HG03460 (cell line): ENCODE measurements around the gene LARP4.
"Not testable (repeated sequence)": the region's sequence is repeated elsewhere in the genome, so short reads cannot be mapped to it uniquely, and the experiment has no call there.

ENCODE experiments used
- ATAC-seq: cut with Tn5 transposase; IDR thresholded peaks from one replicate; pipeline ENCODE4 v1.9.1; 2021; ENCODE audit not compliant: unreplicated experiment

The LARP4 gene

DNA sequence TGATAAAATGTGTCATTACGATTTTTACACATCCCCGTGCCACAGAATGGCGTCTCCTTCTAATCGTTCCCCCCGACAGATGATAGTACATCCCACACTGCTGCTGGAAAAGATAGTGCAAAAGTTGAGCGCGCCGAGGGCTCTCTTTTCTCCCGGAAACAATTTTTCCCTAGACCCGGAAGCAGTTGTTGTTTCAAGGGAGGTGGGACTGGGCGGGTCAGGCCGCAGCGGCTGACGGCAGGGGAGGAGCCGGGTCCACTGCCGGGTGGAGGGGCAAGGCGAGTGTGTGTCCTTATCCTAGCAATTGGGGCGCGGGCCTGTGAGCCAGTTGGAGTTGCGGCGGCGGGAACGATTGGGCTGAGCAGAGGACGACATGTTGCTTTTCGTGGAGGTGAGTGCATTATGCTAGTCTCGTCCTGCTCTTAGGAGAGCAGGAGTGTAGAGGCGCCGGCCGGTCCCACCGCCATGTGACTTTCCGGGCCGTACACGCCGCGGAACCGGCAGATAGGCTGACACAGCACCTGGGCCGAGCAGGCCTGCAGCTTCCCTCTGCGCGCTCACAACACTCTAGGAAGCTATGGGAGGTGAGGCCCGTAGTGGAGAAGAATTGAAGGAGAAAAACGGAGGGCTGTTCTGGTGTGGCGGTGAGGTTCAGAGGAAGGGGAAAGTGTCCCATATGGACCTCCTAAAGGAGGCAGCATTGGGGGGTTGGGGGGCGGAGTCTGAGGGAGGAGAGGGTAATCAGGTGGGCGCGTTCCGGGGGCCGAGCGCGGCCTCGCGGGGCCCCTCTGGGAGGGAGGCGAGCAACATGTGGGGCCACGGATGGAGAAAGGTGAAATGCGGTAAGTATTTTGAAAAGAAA, at the start of gene LARP4:
TSS of gene LARP4 (plus strand) at position 248 of the 862 bp plus-strand sequence. CDS start at position 374, 126 bp downstream.
- ATAC-seq, result peak; percentile 96

DNA sequence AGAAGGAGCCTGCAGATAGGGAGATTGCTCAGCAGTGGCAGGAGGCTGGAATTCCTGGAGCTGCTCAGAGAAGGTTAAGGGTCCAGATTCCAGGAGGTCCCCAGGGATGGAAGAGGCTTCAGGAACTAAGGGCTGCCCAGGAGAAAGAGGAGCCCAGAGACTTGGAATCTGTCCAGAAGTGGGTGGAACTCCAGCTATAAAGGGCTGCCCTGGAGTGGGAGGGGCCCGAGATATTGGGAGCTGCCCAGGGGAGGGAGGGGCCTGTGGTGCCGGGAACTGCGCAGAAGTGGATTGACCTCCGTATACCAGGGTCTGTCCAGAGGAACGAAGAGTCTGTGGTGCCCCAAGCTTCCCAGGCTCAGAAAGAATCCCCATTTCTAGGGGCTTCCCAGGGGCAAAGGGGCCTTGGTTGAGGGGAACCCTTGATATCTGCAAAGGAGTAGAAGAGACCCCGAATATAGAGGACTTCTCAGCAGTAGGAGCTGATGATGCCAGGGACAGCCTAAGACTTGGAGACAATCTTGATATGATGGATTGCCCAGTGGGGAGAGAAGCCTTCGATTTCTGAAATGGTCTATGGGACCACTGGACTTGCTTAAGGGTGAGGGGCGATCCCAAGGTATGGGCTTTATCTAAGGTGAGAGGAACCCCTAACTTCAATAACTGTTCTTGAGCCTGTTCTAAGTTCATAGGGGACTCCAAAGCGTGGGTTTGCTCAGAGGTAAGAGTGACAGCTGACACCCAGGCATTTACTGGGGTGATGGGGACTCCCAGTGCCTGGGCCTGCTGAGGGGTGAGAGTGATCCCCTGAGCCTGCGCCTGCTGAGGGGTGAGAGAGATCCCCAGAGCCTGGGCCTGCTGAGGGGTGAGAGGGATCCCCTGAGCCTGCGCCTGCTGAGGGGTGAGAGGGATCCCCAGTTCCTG, 49.3 kb upstream of the LARP4 start:
- no peak for ATAC-seq

DNA sequence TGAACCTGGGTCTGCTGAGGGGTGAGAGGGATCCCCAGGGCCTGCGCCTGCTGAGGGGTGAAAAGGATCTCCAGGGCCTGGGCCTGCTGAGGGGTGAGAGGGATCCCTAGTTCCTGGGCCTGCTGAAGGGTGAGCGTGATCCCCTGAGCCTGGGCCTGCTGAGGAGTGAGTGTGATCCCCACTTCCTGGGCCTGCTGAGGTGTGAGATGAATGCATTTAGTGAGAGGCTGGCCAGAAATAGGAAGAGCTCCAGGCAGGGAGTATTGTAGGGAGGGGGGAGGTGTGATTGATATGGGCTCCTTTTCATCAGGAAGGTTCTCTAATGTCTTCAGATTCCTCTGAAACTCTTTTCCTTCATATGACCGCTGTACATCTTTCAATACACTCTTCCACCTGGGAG, 47.3 kb upstream of the LARP4 start:
- ATAC-seq, result no peak

DNA sequence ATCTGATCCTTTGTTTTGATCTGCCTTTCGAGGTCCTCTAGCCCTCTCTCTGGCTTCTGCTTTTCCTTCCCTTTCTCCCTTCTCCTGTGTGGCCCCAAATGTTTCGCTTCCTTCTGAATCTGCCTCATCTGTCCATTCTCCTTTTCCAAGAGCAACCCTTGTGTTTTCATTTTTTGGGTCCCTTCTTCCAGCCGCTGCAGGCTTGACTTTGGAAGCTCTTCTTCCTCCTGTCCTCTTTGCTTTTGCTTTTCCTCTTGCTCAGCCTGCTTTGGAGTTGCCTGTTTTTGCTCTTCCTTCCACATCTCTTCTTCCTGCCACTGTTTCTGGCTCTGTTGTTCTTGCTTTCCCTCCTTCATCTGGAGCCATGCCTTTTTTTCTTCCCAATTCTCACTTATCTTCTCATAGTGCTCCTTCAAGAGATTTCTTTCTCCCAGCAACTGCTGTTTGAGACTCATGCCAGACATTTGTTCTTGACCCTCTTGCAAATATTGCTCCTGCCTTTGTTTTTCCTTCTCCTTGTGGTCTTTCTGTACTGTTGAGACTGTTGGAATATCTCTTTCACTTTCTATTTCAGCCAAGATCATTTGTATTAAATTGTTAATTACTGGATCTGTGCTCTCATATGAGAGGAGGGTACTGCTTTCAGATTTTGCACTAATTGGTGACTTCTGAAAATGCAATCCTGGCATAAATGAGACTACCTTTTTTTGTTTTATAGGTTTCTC, 46.7 kb upstream of the LARP4 start:
- ATAC-seq, result no peak

DNA sequence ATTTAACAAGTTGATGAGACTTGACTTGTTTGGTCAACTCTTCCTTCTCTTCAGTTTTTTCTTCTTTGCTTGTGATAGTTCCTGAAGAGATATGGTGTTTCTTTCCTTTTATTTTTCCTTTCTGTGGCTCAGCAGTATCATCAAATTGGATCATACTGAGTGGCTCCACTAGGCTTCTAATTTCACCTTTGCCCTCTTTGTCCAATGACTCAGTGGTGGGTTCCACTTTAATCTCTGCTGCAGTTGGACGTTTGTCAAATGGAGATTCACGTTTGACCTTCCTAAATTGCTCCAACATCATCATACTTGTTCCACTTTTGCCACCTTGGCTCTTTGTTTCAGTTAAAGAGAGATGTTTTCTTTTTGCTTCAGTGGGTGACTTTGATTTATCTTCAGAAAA, 45.8 kb upstream of the LARP4 start:
- no peak for ATAC-seq

DNA sequence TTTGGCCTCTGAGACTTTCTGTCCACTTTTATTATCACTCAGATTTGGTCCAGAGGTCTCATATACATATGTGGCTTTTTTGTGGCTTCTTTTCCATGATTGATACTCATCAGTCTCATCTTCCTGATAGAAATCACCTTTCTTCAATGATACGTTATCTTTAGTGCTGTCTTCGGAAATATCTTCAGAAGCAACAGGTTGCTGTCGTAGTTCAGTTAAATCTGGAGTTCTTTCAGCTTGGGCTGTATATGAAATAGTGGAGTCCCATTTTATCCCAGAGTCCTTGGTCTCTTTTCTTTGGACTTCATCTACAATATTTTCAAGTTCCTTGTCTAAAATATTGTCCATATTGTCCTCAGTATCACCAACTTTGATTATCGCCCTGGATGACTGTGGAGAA, 45.3 kb upstream of the LARP4 start:
- no peak for ATAC-seq

DNA sequence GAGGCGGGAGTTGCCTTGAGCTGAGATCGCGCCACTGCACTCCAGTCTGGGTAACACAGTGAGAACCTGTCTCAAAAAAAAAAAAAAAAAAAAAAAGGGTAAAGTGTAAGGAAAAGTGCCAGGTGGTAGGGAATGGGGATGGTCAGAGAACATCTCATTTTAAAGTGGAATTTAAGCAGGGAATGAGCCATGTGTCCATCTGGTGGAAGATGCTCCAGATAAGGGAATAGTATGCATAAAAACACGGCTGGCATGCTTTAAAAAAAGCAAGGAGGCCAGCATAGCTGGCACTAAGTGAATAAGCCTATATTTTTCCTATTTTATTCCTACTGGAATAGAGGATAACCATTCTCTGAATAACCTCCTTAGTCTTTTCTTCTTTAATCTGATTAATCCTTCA, 38.0 kb upstream of the LARP4 start:
- no peak for ATAC-seq

DNA sequence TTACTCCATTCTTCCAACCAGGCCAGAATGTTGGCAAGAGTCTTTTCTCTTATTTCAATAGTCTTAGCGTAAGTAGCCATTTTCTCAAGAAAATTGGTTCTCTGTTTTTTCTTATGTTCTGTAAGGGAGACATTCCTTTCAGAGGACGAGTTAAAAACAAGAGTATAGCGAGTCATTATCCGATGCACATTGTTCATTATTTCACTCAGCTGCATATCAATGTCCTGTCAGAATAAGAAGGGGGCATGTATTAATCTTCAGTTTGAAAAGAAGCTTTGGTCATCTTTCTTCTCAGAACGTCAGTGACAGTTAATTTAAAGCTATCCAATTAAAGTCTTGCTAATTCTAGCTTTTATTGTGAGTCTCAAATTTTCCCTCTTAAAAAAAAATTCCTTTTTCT, 37.5 kb upstream of the LARP4 start:
- no peak for ATAC-seq

DNA sequence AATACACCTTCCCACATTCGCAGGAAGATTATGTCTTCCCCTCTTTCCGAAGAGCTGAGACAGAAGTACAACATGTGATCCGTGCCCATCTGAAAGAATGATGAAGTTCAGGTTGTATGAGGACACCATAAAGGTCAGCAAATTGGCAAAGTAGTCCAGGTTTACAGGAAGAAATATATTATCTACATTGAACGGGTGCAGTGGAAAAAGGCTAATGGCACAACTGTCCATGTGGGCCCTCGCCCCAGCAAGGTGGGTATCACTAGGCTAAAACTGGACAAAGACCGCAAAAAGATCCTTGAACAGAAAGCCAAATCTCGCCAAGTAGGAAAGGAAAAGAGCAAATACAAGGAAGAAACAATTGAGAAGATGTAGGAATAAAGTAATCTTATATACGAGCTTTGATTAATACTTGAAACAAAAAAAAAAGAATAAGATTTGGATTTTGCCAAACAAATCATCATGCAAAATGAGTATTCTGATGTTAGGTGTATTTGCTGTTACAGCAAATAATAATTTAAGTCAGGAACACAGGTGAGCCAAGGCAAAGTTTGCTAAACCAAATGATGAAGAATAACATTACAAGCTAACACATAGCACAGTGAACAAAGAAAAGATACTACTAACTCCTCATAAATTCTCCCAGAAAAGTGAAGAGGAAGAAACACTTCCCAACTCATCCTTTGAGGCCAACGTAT, 34.8 kb upstream of the LARP4 start:
- ATAC-seq, result no peak

DNA sequence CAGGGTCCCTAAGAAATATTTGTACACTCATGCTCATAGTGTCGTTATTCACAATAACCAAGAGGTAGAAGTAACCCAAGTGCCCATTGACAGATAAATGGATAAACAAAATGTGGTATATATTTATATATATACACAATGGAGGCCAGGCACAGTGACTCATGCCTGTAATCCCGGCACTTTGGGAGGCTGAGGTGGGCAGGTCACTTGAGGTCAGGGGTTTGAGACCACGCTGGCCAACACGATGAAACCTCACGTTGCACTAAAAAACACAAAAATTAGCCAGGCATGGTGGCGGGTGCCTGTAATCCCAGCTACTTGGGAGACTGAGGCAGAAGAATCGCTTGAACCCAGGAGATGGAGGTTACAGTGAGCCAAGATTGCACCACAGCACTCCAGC, 30.0 kb upstream of the LARP4 start:
- not testable (repeated sequence) for ATAC-seq

DNA sequence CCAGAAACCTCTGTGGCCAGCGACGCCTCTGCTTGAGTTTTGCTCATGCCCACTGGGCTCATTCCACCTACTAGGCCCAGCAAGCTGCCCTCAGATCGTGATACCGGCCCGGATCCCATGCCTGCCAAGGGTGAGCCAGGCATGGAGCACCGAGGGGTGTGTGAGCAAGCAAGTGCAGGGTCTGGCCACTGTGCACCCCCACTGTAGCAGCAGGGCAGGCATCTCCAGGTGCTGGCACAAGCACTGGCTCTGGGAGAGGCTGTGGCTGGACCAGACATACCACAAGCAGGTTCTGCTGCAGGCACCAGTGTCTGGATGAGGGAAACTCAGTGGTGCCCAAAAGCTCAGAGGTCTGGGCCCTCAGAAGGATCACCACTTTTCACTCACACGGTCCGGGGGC, 24.9 kb upstream of the LARP4 start:
- no peak for ATAC-seq

DNA sequence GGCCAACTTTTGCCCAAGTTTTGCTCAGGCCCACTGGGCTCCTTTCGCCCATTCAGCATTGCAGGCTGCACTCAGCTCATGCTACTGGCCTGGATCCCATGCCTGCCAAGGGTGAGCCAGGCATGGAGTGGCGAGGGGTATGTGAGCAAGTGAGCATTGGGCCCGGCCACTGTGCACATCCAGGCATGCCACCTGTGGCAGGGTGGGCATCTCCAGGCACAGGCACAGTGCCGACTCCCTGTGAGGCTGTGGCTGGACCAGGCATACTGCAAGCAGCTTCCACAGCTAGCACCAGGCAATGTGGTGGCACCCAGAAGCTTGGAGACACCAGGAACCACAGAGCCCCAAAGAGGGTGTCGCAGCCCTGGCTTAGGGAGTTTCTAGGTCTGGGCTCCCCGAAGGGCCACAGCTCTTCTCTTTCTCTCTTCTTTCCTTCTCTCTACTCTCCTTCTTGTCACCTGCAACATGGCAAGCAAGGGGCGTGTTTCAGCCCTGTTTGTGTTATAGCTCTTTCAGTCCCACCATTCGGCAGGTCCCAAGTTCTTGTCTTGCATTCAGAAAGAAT, 19.8 kb upstream of the LARP4 start:
- no peak for ATAC-seq

DNA sequence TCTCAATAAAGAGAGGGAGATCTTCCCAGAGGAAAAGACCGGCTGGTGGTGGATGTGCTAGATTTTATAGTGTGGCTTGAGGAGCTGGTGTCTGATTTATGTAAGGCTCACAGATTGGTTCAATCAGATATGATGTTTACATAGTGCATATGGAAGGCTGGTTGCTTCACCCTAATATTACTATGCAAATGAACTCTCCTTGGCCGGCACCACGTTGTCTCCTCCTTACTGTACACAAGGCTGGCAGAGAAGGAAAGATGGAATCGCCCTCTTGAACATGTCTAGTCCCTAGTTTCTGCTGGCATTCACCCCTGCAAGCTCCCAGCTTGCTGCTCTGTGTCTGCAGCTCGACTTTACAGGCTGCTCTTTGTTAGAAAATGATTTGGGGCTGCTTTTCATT, 13.2 kb upstream of the LARP4 start:
- ATAC-seq, result no peak

DNA sequence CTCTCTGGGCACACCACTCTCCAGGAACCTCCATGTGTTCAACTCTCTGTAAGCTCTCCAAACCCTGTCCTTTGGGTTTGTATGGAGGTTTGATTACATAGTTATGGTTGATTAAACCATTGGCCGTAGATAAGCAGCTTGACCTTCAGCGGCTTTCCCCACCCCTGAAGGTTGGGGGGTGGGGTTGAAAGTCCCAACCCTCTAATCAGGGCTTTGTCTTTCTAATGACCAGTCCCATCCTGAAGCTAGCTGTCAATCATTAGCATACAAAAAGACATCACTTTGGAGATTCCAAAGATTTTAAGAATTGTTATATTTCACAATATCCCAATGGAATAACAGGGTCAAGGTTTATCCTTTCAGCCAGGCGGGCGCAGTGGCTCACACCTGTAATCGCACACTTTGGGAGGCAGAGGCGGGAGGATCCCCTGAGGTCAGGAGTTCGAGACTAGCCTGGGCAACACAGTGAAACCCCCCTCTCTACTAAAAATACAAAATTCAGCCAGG, 12.7 kb upstream of the LARP4 start:
- ATAC-seq, result no peak

DNA sequence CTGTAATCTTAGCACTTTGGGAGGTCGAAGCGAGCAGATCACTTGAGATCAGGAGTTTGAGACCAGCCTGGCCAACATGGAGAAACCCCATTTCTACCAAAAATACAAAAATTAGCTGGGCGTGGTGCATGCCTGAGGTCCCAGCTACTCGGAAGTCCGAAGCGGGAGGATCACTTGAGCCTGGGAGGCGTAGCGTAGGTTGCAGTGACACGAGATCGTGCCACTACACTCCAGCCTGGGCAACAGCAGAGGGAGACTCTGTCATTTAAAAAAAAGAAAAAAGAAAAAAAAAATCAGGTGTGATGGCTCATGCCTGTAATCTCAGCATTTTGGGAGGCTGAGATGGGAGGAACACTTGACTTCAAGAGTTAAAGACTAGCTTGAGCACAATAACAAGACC, 11.9 kb upstream of the LARP4 start:
- not testable (repeated sequence) for ATAC-seq

DNA sequence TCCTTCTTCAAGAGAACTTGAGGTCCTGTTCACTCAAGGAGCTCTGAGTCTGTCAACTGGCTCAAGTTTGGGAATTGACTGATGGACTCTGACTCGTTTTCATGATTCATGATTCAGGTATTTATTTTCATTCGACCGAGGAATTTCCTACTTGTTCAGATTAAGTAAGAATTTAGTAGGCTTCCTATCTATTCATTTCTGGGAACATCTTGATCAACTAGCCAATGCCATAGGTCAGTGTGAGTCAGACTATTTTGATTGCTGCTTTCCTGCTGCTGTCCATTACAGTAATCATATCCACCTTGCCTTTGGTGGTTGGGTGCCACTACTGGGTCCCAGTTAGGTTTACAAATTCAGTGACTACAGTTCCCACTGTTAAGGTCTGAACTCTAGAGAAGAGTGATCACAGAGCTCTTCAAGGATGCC, 10.4 kb upstream of the LARP4 start:
- ATAC-seq, result no peak

DNA sequence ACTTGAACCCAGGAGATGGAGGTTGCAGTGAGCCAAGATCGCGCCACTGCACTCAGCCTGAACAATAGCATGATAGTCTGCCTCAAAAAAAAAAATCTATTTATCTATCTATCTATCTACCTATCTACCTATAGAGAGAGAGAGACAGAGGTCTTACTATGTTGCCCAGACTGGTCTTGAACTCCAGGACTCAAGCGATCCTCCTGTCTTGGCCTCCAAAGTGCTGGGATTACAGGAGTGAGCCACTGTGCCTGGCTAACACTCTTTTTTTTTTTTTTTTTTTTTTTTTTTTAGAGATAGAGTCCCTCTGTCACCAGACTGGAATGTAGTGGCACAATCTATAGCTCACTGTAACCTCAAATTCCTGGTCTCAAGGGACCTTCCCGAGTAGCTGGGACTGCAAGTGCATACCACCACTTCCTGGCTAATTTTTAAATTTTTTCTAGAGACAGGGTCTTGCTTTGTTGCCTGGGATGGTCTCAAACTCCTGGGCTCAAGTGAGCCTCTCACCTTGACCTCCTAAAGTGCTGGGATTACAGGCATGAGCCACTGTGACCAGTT, 6.1 kb upstream of the LARP4 start:
- no peak for ATAC-seq

DNA sequence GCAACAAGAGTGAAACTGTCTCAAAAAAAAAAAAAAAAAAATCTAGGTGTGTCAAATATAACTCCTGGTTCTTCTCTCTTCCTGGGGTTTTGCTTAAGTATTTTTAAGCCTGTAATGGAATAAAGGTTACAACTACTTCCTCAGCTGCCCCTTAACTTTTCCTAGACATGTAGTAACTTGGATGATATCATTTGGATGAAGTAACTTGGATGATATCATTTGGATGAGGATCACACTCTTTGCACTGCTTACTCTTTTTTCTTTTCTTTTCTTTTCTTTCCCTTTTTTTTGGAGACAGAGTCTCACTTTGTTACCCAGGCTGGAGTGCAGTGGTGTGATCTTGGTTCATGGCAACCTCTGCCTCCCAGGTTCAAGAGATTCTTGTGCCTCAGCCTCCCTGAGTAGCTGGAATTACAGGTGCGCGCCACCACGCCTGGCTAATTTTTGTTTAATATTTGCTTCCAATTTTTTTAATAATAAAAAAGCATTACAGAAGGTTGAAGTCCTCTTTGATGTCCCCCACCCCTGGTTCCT, 3.5 kb upstream of the LARP4 start:
- ATAC-seq, result no peak

DNA sequence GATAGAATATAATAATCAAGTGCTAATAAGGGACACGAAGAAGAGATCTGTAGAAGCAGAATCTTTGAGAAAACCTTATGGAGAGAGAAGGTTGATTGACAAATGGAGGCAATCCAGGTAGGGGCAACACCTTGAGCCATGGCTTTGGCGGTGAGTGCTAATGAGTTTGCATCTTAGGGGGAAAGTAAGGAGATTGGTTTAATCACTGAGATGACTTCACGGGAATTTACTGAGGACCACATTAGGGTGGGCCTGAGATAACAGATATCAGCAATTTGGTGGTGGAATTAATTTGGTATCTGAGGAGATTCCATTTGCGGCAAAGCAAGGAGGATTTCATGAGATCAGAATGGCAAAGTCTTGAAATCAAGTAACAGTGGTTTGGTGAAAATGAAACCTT, 1.8 kb upstream of the LARP4 start:
- no peak for ATAC-seq
